GM12864 (cell line): ENCODE measurements around the gene WDFY3.
"Not testable (repeated sequence)": the region's sequence is repeated elsewhere in the genome, so short reads cannot be mapped to it uniquely, and the experiment has no call there.

ENCODE experiments used
- DNase-seq: peaks from one replicate; pipeline ENCODE4 v3.0.0-alpha.2; 2011; ENCODE audit warnings: low read depth
- H3K4me3 ChIP-seq: 2 replicates; pipeline ENCODE4 v1.5.1; 2011; ENCODE audit warnings: mild to moderate bottlenecking, low read depth, low read length, control low read depth
- TF ChIP-seq, protein P1 (sequence below): IDR thresholded peaks from 2 replicates; pipeline ENCODE4 v1.5.1; 2011; ENCODE audit warnings: low read depth, mild to moderate bottlenecking, moderate library complexity, low read length, control low read depth, inconsistent platforms; ENCODE audit errors: missing control alignments

Gene WDFY3

DNA sequence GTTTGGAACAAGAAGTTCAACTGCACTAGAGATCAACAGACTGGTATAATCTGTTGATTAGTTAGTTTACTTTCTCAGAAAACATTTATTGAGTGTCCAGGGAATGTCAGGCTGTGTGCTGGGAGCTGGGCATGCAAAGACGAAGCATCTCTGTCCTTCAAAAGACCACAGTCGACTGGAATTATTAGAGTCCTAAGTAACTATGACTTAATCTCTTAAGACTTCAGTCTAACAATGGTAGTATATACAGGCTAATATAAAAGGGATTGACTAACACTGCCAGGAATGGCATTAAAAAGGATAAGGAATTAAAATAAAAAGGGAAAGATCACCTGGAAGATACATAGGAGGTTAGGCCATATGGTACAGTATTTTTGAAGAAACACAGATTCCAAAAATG is 128.7 kb downstream of the WDFY3 start:
- no peak for DNase-seq
- TF ChIP-seq, protein P1, sequence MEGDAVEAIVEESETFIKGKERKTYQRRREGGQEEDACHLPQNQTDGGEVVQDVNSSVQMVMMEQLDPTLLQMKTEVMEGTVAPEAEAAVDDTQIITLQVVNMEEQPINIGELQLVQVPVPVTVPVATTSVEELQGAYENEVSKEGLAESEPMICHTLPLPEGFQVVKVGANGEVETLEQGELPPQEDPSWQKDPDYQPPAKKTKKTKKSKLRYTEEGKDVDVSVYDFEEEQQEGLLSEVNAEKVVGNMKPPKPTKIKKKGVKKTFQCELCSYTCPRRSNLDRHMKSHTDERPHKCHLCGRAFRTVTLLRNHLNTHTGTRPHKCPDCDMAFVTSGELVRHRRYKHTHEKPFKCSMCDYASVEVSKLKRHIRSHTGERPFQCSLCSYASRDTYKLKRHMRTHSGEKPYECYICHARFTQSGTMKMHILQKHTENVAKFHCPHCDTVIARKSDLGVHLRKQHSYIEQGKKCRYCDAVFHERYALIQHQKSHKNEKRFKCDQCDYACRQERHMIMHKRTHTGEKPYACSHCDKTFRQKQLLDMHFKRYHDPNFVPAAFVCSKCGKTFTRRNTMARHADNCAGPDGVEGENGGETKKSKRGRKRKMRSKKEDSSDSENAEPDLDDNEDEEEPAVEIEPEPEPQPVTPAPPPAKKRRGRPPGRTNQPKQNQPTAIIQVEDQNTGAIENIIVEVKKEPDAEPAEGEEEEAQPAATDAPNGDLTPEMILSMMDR: no peak

DNA sequence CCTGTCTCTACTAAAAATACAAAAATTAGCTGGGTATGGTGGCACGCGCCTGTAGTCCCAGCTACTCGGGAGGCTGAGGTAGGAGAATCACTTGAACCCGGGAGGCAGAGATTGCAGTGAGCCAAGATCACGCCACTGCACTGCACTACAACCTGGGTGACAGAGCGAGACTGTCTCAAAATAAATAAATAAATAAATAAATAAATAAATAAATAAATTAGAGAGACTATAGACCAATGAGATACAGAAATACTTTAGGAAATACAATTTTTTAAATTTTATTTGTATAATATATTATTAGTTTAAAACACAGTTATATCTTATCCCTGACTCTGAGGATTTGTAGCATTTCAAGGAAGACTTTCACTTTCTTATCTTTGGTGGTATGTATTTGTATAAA is 136.9 kb downstream of the WDFY3 start:
- H3K4me3 ChIP-seq, DNase-seq: not testable (repeated sequence)

More for the DNA sequence above, 128.7 kb downstream of the WDFY3 start:
- no peak overlapping the region for H3K4me3 ChIP-seq

DNA sequence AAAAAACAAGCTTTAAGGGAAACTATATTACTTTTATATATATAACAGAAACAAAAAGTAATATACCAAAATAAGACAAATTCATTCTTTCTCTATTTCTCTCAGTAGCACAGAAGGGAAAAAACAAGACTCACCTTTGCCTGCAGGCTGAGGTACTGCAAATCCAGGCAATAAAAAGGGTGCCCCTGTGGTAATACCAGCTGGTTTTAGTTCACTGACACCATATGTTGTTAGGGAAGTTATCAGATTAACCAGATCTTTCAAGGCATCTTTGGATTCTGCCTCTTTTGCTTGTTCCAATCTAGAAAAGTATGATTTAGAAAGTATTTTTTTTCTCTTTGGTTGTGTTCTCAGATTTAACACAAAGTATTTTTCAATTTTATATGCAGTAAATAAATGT is 139.8 kb downstream of the WDFY3 start:
- TF ChIP-seq, protein P1: no peak

DNA sequence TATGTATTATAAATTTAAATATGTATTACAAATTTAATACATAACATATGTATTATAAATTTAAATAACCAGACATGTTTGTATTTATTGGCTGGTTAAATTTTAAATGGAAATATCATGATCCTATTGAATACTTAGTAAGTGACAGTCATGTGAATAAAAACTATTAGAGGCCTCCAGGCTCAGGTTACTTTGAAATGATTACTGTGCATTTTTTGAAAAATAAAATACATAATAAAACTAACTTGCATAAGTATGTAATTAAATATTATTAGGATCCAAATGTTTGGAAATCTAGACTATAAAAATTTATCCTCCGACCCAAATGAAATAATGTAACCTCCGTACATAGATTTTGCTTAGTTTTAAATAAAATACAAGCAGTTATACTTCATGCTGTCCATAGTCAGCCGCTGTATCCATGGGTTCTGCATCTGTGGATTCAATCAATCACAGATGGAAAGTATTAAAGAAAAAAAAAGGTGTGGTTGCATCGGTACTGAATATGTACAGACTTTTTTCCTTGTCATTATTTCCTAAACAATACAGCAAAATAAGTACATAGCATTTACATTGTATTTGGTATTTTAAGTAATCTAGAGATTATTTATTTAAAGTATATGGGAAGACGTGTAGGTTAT is 140.7 kb downstream of the WDFY3 start:
- no peak for DNase-seq
- TF ChIP-seq, protein P1: no peak
- H3K4me3 ChIP-seq: no peak overlapping the region

More for the DNA sequence above, 139.8 kb downstream of the WDFY3 start:
- no peak overlapping the region for H3K4me3 ChIP-seq
- DNase-seq: no peak

GRCh38 chr4:84821064-84821463 is 145.4 kb downstream of the WDFY3 start:
- TF ChIP-seq, protein P1: no peak
- no peak overlapping the region for H3K4me3 ChIP-seq
- no peak for DNase-seq

GRCh38 chr4:84814094-84814750 is 152.3 kb downstream of the WDFY3 start:
- DNase-seq: no peak
- H3K4me3 ChIP-seq: no peak overlapping the region
- TF ChIP-seq, protein P1: no peak

- TF ChIP-seq, protein P1: no peak
- H3K4me3 ChIP-seq: no peak overlapping the region
- no peak for DNase-seq
Measured at GRCh38 chr4:84809946-84810345, 156.5 kb downstream of the WDFY3 start.
